Measurements from ENCODE around the gene ALKBH5. TPM values are rescaled to one million over a fixed set of nuclear protein-coding genes. Genes with fewer than 3 reads are reported as not detected.
"Not testable (repeated sequence)": the region's sequence is repeated elsewhere in the genome, so short reads cannot be mapped to it uniquely, and the experiment has no call there.

Gene ALKBH5
- total RNA-seq, 1 donor from 2014 or later: 96.3 TPM

DNA sequence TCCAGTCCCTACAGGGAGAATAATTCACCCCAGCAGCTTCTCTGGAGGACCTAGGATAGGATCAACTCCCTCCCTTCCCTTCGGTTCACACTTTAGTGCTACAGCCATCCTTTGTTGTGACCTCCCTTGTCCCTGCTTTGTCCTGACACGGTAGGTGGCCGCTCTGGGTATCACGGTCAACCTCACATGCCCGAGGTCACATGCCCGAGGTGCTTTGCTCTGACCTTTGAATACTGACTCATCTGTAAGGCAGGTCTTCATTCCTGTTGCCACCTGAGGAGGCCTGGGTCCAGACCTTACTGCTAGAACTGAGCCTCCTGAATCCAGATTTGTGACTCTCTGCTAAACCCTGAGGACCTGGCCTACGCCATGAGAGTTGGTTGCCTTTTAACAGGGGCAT is 19.7 kb downstream of the ALKBH5 start:
- ATAC-seq (no peak), DNase-seq (ENCODE audit: low spot score) (no peak)
- intact Hi-C loops (cut with DNase I): no loop called here

DNA sequence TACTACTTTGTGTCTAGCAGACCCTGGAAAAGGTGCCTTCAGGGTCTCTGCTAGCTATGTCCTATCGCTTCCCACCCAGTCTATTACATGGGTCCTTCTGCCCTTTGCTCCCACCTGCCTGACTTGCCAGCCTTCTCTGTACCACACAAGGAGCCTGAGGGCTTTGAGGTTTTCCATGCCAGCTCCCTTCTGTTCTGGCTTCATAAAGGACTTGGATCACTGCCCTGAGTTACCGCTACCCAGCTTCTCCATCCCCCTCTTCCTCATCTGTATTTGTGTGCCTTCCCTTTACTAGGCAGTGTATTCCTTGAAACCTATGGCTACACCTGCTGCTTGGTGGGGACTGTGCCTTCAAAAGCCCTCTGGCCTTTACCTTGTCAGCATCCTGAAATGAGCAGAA is 22.2 kb downstream of the ALKBH5 start:
- intact Hi-C loops (cut with DNase I): no loop called here
- no peak for ATAC-seq

DNA sequence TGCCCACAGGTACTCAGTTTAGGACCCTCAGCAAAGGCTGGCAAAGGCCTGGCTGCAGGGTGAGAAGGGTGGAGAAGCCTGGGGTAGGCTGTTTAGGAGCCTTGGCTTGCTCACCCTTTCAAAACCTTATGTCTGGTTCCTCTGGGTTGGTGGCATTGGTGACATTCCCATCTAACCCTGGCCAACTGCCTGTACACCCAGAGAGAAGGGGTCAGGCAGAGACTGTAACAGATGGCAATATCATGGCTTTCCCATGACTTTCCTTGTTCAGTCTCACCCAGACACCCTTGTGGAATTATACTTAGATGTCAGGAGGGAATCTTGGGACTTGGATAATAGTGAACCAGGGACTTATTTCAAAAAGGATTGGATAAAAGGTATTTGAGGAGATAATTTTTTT is 23.3 kb downstream of the ALKBH5 start:
- DNase-seq (ENCODE audit: low spot score) (no peak), ATAC-seq (no peak)
- intact Hi-C loops (cut with DNase I): no loop called here

More for the DNA sequence above, 22.2 kb downstream of the ALKBH5 start:
- no peak for DNase-seq (ENCODE audit: low spot score)

DNA sequence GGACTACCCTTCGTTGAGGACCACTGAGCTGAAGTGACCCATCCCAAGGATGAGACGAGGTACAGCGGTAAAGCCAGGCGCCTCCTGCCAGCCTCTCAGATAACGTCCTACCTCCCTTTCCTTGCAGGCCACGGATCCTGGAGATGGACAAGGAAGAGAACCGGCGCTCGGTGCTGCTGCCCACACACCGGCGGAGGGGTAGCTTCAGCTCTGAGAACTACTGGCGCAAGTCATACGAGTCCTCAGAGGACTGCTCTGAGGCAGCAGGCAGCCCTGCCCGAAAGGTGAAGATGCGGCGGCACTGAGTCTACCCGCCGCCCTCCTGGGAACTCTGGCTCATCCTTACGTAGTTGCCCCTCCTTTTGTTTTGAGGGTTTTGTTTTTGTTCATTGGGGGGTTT is 24.5 kb downstream of the ALKBH5 start:
- intact Hi-C loops (cut with DNase I): no loop called here
- ATAC-seq (no peak), DNase-seq (ENCODE audit: low spot score) (no peak)

DNA sequence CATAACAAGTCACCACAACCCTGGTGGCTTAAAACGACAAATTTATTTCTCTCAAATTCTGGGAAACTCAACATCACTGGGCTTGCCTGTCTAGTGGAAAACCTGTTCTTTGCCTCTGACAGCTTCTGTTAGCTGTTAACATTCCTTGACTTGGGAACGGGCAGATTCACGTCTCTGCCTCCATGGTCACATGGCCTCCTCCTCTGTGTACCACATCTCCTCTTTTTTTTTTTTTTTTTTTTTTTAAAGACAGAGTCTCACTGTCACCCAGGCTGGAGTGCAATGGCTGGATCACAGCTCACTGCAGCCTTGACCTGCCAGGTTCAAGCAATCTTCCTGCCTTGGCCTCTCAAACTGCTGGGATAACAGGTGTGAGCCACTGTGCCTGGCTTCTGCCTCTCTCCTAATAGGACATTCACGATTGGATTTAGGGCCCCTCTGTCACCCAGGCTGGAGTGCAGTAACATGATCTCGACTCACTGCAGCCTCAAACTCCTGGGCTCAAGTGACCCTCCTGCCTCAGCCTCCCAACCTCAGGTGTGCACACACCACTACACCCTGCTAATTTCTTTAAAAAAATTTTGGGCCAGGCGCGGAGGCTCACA is 30.1 kb downstream of the ALKBH5 start:
- DNase-seq (ENCODE audit: low spot score) (no peak), ATAC-seq (no peak)
- intact Hi-C loops (cut with DNase I): no loop called here

DNA sequence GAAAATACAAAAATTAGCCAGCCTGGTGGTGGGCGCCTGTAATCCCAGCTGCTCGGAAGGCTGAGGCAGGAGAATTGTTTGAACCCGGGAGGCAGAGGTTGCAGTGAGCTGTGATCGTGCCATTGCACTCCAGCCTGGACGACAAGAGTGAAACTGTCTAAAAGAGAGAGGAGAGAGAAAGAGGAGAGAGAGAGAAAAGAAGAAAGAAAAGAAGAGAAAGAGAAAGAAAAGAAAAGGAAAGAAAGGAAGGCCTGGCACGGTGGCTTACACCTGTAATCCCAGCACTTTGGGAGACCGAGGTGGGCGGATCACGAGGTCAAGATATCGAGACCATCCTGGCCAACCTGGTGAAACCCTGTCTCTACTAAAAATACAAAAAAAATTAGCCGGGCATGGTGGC is 33.3 kb downstream of the ALKBH5 start:
- ATAC-seq; DNase-seq (ENCODE audit: low spot score); intact Hi-C loops (cut with DNase I): not testable (repeated sequence)

DNA sequence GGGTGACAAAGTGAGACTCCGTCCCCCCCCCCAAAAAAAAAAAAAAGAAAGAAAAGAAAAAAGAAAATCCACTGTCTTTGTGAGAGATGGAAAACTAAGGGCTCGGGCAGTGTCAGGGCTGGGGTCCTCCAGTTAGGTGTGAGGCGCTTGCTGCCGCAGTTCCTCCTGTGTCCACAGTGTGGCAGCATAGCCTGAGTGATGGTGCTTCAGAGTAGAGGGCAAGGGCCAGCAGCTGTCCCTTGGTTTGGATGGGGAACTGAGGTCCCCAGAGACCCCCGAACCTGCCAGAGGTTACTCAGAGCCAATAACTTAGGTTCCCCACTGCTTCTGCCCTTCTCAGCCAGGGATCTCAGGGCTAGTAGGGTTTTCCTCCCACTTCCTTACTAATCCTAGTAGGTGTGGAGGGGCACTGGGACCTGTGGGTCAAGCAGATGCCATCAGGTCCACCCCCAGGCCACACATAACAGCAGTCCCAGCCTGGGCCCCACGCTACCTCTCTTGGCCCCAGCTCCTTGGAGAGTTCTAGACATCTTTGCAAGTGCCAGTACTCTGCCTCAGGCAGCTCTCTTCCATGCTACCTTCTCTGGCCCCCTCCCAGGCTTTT is 33.9 kb downstream of the ALKBH5 start:
- intact Hi-C loops (cut with DNase I): no loop called here
- ATAC-seq: peak; percentile 79
- peak; percentile 86 for DNase-seq (ENCODE audit: low spot score)

DNA sequence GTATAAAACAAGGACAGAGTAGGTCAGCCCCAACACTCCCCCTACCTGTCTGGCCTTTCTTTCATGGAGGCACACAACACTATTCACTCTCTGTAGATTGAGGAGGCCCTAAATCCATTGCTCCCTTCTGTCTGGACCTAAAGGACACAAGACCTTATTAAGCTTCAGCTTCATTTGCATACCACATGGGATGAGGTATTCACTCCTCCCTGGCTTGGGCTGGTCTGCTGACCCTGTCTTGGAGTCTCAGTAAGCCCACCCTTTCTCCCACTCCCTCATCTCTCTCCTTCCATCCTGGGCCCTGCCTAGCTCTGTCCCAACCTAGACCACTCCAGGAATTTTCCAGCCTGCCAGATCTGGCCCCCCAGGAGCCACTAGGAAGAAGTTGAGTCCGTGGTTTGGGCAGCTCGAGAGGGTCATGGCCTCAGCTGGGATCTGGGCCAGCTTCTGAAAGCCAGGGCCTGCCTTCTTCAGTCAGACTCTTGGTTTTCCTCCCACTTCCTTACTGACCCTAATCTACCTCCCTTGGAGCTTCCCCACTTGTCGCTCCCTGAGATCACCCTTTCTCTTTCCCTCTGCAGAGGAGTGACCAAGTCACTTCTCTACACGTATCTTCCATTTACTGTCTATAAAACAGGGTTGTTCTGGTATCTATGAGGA is 35.3 kb downstream of the ALKBH5 start:
- ATAC-seq: peak; percentile 88
- intact Hi-C loops (cut with DNase I): no loop called here
- DNase-seq (ENCODE audit: low spot score): peak; percentile 81

DNA sequence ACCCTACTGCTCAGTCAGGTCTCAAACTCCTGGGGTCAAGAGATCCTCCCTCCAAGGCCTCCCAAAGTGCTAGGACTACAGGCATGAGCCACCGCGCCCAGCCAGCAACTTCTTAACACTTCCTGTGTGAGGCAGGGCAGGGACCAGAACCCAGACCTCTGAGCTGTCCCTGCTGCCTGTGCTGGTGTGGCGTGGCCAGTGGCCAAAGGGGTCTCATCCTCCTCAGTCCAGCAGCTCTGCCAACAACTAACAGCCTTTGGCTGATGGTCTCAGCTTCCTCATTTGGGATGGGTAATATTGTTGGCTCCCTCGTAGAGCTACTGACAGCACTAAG is 40.4 kb downstream of the ALKBH5 start:
- no peak for ATAC-seq
- intact Hi-C loops (cut with DNase I): no loop called here
- no peak for DNase-seq (ENCODE audit: low spot score)

DNA sequence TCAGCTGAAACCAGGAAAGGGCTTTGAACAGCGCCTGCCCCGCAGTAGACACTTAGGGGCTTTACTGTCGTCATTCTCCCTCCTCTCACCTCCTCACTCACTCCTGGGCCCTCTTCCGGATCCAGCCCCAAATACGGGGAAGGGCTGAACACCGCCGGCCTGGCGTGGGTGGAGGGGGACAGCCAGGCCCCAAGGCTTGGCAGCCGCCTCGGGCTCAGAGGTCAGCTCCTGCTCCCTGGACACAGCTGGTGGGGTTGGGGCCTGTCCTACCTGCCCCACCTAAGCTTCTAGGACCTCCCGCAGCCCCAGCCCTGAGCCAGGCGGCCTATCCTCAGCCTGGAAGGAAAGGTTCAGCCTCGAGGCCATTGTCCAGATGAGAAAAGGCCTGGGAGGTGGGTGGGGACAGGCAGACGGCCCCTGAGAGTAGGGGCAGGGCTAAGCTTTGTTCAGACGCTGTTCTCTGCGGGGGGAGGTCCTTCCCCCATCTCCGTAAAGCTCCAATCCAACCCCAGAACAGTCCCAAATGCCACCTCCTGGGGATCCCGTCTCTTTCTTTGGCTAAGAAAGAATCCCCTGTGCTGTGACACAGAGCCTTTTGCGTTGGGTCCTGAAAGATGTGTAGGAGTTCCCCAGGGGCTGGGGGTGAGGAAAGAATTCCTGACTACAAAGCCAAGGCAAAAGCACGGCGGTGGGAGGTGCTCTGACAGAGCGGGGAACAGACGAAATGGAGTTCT is 40.9 kb downstream of the ALKBH5 start:
- ATAC-seq (peak; percentile 72), DNase-seq (ENCODE audit: low spot score) (no peak)
- intact Hi-C loops (cut with DNase I): no loop called here

DNA sequence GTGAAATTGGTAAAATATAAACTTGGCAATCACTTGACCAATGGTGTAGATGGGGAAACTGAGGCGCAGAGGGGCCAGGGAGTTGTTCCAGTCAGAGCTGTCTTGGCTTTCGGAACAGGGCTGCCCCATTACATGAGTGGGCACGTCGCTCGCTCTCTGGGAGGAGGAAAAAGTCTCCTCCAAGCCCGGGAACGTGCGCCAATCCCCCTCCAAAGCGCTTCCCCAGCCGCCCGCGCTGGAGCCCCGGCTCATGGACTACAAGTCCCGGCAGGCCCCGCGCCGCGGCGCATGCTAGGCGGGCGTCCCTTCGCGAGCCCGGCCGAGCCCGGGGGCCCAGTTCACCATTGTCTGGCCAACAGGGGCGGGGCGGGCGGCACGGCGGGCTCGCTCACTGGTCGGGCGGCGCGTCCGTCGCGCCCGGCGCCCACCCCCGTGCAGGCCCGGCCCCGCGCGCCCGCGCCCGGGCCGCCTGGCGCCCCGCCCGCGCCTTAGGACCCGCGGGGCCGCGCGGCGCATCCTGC is 41.6 kb downstream of the ALKBH5 start, which contains the start of gene LLGL1:
Gene LLGL1, plus strand, starts transcription at position 515 of the 521 bp plus-strand sequence. CDS start 48 bp downstream, outside the sequence.
- intact Hi-C loops (cut with DNase I): no loop called here
- DNase-seq (ENCODE audit: low spot score) (peak; percentile 97), ATAC-seq (peak; percentile 97)

DNA sequence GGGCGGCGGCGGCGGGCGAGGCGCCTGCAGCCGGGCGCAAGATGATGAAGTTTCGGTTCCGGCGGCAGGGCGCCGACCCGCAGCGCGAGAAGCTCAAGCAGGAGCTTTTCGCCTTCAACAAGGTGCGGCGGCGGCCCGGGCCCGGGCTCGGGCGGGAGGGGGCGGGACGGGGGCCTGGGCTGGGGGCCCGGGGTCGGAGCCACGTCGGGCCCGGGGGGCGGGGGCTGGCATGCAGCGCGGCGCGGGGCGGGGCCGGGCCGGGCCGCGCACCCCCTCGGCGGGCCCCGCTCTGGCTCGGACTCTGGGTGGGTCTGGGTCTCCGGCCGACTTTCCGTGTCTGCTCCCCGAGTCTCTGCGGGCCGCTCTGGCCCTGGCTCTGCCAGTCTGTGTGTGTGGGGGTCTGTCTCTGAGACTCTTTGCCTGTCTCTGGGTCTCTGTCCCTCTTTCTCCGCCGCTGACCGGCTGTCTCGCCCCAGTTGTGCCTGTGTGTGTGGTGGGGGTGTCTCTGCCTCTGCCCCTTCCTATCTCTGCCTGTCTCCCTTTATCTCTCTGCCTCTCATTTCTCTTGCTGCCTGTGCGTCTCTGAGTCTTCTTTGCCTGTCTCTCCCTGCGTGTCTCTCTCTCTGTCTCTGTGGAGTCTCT is 42.1 kb downstream of the ALKBH5 start:
- peak; percentile 1 for ATAC-seq
- intact Hi-C loops (cut with DNase I): no loop called here
- no peak for DNase-seq (ENCODE audit: low spot score)

DNA sequence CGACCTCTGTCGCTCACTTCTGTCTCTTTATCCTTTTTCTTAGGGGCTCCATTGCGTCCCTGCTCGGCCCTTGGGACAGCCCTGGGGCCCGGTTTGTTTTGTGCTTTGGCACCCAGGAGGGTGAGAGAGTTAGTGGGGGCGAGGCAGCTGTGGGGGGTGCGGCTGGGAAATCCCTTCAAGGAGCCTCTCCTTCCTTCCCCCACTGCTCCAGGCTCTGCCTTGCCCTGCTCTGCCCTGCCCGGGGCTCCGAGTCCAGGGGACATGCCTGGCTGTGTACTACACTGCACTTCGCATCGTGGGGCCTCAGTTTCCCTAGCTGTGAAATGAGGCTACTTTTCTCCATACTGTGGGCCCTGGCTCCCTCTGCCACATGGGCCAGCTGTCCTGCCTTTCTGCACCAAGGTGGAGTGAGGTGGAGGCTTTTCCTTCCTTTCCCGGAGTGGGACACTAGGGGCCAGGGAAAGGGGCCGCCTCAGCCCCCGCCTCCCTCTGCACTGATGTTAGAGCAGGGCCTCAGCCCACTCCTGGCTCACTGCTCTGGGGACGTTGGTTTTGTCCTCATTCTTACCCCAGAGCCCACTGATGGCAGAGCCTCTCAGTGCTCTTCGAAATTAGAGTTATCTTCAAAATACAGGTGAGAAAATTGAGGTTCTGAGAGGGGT is 42.8 kb downstream of the ALKBH5 start:
- no peak for DNase-seq (ENCODE audit: low spot score)
- intact Hi-C loops (cut with DNase I): no loop called here
- no peak for ATAC-seq

DNA sequence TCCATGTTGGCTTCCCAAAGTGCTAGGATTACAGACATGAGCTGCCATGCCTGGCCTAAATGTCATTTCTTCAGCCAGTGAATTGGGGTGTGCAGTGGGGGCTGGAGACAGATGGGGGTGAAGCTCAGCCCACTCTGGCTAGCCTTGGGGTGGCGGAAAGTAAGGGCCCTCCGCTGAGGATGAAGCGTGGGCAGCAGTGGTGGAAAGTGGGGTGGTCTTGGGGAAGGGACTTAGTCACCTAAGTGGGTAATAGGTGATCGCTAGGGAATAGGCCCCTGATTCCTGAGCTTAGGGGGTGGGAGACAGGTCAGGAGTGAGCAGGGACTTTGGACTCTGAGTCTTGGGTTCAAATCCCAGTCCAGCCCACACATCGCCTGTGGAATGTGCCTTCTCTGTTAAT is 44.0 kb downstream of the ALKBH5 start:
- ATAC-seq (no peak), DNase-seq (ENCODE audit: low spot score) (no peak)
- intact Hi-C loops (cut with DNase I): no loop called here

DNA sequence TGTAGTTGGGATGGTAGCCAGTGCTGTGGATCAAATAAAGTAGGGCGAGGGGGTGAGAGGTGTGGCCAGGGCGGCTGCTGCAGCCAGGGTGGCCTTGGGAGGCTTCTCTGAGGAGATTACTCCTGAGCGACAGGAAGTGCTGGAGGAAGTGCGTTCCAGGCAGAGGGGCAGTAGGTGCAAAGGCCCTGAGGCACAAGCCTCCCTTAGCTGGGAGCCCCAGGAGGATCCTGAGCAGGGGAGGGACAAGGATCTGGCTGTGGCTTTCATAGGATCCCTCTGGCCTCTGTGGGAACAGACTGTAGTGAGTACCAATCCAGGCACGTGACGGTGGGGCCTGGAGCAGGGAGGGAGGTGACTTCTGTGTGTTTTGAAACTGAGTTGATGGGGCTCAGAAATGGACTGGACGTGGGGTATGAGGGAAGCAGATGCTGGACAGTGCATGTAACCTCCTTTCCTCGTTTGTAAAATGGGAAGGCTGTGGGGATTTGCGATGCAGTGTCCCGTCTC is 44.6 kb downstream of the ALKBH5 start:
- ATAC-seq (no peak), DNase-seq (ENCODE audit: low spot score) (no peak)
- intact Hi-C loops (cut with DNase I): no loop called here

DNA sequence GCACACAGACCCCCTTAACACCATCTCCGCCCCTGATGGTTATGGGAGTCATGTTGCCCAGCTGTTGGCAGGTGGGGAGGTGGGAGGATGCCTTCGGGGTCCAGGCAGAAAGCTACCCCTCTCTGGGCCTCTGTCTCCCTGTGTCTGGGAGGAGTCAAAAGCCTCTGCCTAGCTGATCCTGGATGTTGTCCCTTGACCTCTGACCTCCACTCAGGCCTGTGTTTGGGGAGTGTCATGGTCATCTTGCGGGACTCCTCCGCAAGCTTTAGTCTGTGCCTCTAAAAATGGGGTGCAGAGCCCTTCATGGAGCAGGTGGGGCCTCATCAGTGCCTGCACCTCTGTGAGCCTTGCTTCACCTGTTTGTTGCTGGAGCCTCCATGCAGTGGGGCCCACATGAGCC is 45.6 kb downstream of the ALKBH5 start:
- no peak for ATAC-seq
- no peak for DNase-seq (ENCODE audit: low spot score)
- intact Hi-C loops (cut with DNase I): no loop called here

DNA sequence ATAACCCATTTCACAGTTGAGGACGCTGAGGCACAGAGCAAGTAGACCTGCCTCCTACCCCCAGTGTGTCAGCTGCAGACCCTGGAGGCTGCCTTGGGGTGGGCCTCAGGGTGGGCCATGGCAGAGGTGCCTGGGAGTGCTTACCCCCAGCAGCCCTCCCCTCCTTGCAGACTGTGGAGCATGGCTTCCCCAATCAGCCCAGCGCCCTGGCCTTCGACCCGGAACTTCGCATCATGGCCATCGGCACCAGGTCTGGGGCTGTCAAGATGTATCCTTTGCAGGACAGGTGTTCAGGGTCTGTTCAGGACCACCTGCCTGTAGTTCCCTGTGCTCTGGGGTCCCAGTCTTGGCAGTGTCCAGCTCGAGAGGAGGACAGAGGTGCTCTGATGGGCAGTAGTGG is 46.1 kb downstream of the ALKBH5 start:
- DNase-seq (ENCODE audit: low spot score) (no peak), ATAC-seq (no peak)
- intact Hi-C loops (cut with DNase I): no loop called here

DNA sequence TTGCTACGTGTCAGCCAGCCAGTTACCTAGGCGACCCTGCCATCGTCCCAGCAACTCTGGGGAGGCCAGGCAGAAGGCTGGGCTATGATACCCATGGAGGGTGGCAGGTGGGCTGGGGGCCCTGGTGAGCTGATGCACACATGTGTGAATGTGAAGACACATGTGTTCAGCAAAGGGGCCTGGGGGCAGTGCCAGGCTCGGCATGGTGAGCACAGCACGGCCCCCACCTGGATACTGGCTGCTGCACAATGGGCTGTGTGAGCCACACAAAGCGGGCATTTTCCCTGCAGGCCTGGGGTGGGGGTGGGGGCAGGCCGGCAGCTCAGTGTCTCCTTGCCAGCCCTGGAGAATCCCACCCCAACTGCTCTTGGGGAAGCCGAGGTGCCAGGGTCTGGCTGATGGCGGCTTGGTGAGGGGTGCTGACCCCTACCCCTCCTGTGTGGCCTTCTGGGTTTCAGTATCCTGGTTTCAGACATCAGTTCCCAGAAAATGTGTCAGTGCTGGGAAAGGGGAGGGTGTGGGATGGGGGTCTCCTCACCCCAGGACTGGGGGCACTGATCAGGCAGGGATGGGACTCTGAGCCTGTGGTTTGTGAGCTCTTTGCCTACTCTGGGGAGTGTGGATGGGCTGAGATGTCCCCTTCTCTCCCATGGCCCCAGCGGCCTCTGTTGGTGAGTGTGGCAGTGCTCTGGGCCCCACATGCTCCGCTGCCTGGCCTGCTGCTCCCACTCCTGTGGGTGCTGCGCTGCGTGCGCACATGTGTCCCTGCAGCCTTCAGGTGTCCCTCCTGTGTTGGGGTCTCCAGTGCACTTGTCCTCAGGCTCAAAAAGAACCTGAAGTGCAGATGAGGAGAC is 46.9 kb downstream of the ALKBH5 start:
- ATAC-seq (no peak), DNase-seq (ENCODE audit: low spot score) (no peak)
- intact Hi-C loops (cut with DNase I): no loop called here

All from sciatic nerve (tissue), 2 donors.